AG04449 (cell line): ENCODE measurements around the gene HNRNPLL.
"Not testable (repeated sequence)": the region's sequence is repeated elsewhere in the genome, so short reads cannot be mapped to it uniquely, and the experiment has no call there.

Experiments used
- CTCF ChIA-PET: fragments of 350-600 bp; formaldehyde crosslinking; extraction: SDS; loops from one replicate; lab custom pipeline; 2021; ENCODE audit warnings: antibody characterized with exemption; lab: Yijun Ruan, JAX
- POLR2A ChIA-PET: fragments of 400-600, 350-600 bp; formaldehyde crosslinking; extraction: SDS; loops from one replicate; lab custom pipeline; 2020; ENCODE audit warnings: antibody characterized with exemption, inconsistent platforms; lab: Yijun Ruan, JAX
- DNase-seq: peaks from one replicate; pipeline ENCODE4 v3.0.0-alpha.2; 2010; ENCODE audit warnings: low read depth, low spot score
- H3K4me3 ChIP-seq: 2 replicates; pipeline ENCODE4 v1.5.1; 2011; ENCODE audit warnings: low read depth, mild to moderate bottlenecking, control low read depth, low read length
- TF ChIP-seq, protein P1 (sequence below): IDR thresholded peaks from one replicate; pipeline ENCODE4 v1.5.1; 2011; ENCODE audit warnings: mild to moderate bottlenecking, moderate library complexity, low read length, control low read depth, inconsistent platforms; ENCODE audit not compliant: insufficient read depth; ENCODE audit errors: missing control alignments

HNRNPLL gene

DNA sequence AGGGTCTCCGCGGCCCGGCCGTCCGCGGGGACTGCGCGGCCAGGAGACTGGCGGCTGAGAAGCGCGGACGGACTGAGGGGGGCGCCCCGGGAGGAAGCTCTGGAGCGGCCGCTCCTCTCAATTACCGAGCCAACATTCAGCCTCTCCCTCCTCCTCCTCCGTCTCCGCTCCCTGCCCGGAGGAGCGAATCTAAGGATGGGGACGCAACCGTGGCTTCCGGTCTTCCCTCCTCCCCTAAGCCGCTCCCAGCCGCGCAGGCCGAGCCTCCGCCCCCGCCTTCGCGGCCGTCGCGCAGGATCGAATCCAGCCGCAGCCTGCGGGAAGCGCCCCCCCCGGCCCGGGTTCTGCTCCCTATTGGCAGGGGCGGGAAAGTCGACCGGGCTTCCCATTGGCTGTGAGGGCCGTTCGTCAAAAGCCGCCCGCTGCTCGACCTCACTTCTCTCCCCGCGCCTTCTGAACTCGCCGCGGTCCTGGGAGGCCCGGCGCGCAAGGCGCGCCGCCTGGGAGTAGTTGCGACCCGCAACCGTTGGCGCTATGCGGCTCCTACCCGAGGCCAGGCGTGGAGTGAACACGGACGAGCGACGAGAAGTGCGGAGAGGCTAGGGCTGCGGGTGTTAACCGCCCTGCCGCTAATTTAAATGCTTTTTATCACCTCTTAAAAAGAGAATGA lies at the start of gene HNRNPLL:
TSS of gene HNRNPLL (minus strand) at position 197 of the 670 bp plus-strand sequence. CDS start 302 bp downstream, outside the sequence.
- ChIA-PET POLR2A (interaction anchor here (0.6 to 4.5 kb wide), 5 partner anchors 14 to 148 kb away, joined by 3 to 46 read pairs (median 3); partner anchors contain the start of gene SRSF7), CTCF (interaction anchor here (0.8 to 12.3 kb wide), 24 partner anchors 8 to 157 kb away, joined by 3 to 147 read pairs (median 4); partner anchors contain the start of gene GALM)
- TF ChIP-seq, protein P1, sequence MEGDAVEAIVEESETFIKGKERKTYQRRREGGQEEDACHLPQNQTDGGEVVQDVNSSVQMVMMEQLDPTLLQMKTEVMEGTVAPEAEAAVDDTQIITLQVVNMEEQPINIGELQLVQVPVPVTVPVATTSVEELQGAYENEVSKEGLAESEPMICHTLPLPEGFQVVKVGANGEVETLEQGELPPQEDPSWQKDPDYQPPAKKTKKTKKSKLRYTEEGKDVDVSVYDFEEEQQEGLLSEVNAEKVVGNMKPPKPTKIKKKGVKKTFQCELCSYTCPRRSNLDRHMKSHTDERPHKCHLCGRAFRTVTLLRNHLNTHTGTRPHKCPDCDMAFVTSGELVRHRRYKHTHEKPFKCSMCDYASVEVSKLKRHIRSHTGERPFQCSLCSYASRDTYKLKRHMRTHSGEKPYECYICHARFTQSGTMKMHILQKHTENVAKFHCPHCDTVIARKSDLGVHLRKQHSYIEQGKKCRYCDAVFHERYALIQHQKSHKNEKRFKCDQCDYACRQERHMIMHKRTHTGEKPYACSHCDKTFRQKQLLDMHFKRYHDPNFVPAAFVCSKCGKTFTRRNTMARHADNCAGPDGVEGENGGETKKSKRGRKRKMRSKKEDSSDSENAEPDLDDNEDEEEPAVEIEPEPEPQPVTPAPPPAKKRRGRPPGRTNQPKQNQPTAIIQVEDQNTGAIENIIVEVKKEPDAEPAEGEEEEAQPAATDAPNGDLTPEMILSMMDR: peak; percentile 17
- H3K4me3 ChIP-seq: peak within 1 kb of the TSS; percentile 84
- peak; percentile 77 for DNase-seq

DNA sequence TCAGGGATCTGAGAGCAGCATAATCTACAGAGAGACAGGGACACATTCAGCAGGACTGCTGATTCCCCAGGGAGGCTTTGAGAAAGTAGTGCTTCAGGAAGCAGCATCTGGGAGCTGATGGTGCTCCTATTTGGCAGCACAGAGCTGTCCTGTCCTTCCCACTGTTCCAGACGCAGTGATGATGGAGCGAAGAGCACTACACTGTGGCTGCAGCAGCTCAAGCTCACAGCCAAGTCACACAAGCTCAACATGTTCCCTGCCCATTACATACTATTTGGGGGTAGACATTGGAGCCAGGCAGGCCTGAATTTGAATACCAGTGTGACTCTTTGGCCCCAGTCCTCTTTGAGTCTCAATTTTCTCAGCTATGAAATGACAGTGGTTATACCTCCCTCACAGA lies 48.0 kb upstream of the HNRNPLL start:
- POLR2A ChIA-PET: no interaction called here
- CTCF ChIA-PET: interaction anchor here (1.1 kb wide), 1 partner anchor 8 kb away, joined by 3 read pairs; no protein-coding TSS in a partner anchor
- no peak for DNase-seq
- TF ChIP-seq, protein P1: no peak
- H3K4me3 ChIP-seq: no peak overlapping the region

DNA sequence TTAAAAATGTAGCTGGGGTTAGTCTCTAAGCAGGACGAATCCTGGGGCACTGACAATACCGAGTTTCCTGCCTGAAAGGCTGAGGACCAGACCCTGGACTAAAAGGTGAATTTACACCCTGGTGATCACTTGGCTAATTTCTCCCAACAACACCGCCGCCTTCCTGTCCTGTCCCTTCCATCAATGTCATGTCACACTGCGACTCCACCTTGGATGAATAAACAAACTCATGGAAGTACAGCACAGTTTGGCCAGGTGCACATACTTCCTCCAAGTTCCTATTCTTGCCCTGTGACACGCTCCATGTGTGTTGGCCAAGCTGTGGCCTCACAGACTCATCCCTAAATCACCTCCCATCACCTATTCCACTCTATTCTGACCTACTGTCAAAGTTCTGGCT lies 47.3 kb upstream of the HNRNPLL start:
- no peak for DNase-seq
- TF ChIP-seq, protein P1: no peak
- ChIA-PET POLR2A (no interaction called here), CTCF (interaction anchor here (1.1 kb wide), 1 partner anchor 9 kb away, joined by 3 read pairs; no protein-coding TSS in a partner anchor)
- H3K4me3 ChIP-seq: no peak overlapping the region

DNA sequence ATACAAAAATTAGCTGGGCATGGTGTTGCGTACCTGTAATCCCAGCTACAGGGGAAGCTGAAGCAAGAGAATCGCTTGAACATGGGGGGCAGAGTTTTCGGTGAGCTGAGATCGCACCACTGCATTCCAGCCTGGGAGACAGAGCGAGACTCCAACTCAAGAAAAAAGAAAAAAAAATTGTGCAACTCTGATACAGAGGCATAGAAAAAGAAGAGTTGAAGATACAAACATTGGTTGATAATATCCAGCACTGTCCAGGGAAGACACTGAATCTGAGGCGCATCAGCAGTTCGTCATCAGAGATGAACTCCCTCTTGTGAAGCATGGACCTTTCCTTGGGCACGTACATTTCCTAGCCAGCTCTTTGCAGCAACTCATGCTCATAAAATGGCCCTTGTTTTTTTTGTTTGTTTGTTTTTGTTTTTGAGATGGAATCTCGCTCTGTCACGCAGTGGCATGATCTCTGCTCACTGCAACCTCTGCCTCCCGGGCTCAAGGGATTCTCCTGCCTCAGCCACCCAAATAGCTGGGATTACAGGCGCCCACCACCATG lies 46.5 kb upstream of the HNRNPLL start:
- TF ChIP-seq, protein P1: no peak
- ChIA-PET CTCF (no interaction called here), POLR2A (no interaction called here)
- no peak overlapping the region for H3K4me3 ChIP-seq
- DNase-seq: no peak

DNA sequence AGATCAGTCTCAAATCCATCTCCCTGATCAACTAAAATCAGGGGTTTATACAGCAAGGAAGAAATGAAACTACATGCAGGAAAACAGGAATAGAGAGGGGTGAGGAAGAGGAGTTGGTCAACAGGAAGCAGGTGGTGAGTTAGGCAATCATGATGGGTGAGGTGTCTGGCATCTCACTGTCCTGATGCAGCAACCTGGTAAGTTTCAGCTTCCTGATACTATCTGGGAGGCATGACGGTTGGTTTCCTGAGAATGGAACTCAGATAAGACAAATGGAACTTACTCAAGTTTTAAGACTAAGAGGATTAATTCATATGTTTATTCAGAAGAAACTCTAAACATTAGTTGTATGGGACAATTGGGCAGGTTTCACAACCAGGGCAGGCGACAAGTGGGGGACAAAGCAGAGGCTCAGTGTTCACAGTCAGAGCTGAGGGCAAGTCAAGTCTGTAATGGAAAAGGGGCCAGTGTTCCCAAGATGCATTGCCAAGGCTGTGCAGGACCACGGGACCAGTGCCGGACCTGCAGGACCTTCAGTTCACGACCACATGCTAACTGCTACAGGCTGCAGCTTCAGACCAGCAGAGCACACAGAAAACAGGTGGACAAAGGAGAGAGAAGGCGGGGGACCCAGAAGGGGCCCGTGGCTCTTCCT lies 45.5 kb upstream of the HNRNPLL start:
- no peak overlapping the region for H3K4me3 ChIP-seq
- TF ChIP-seq, protein P1: no peak
- POLR2A ChIA-PET: no interaction called here
- DNase-seq: no peak
- CTCF ChIA-PET: no interaction called here

DNA sequence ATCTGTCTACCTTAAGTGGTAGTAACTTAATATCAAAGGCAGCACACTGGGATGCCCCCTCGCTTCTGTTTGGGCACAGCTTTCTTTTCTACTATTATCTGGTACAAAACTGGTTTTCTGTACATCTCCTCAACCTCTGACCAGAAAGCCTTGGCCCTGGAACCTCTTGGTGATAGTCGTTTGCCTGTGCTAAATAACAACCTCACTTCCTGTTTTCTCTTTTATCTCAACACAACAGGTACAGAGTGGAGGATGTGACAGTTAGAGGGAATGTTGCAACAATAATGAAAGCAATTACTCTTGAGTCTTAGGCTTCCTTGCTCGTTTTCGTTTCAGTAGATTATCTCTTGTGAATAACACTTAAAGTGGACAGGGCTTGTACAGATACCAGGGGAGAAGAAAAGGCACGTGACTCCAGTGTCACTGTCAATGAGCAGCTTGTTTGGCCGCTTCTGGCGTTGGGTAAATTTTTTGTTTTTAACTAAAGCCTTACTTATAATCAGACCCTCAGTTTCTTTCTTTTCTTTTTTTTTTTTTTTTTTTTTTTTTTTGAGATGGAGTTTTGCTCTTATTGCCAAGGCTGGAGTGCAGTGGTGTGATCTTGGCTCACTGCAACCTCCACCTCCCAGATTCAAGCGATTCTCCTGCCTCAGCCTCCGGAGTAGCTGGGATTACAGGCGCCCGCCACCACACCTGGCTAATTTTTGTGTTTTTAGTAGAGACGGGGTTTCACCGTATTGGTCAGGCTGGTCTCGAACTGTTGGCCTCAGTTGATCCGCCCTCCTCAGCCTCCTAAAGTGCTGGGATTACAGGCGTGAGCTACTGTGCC lies 41.2 kb upstream of the HNRNPLL start:
- DNase-seq, POLR2A ChIA-PET, CTCF ChIA-PET, H3K4me3 ChIP-seq: not testable (repeated sequence)
